Activated CD4-positive, alpha-beta memory T cell treated with anti-CD3 and anti-CD28 coated beads for 36 hours (primary cell): Measurements from ENCODE around the gene PAQR3. TPM values are rescaled to one million over a fixed set of nuclear protein-coding genes. Genes with fewer than 3 reads are reported as not detected.
"Not testable (repeated sequence)": the region's sequence is repeated elsewhere in the genome, so short reads cannot be mapped to it uniquely, and the experiment has no call there.

Experiments
- CTCF ChIA-PET: fragments of 350-600 bp; sonication (Branson Sonifier 250); formaldehyde crosslinking; loops from one replicate; lab custom pipeline; 2021; ENCODE audit warnings: antibody characterized with exemption, inconsistent platforms; lab: Charles Lee
- POLR2A ChIA-PET: fragments of 350-600 bp; sonication (Branson Sonifier 250); formaldehyde crosslinking; loops from one replicate; lab custom pipeline; 2021; ENCODE audit warnings: antibody characterized with exemption; lab: Charles Lee
- DNase-seq: peaks from one replicate; pipeline ENCODE4 v3.0.0-alpha.2; 2020
- H3K27ac Mint-ChIP-seq: one replicate; pipeline ENCODE4 v1.8.0; 2021; ENCODE audit warnings: mixed read lengths
- H3K27me3 Mint-ChIP-seq: one replicate; pipeline ENCODE4 v1.8.0; 2021; ENCODE audit warnings: mixed read lengths
- H3K36me3 Mint-ChIP-seq: one replicate; pipeline ENCODE4 v1.8.0; 2021; ENCODE audit warnings: mixed read lengths
- H3K4me1 Mint-ChIP-seq: one replicate; pipeline ENCODE4 v1.8.0; 2021; ENCODE audit warnings: low read depth, mixed read lengths
- H3K4me3 Mint-ChIP-seq: one replicate; pipeline ENCODE4 v1.8.0; 2021; ENCODE audit warnings: mild to moderate bottlenecking, mixed read lengths
- H3K9me3 Mint-ChIP-seq: one replicate; pipeline ENCODE4 v1.8.0; 2021; ENCODE audit warnings: mixed read lengths
- intact Hi-C: fragments of 100-400 bp; cut with micrococcal nuclease; formaldehyde crosslinking; loops from one replicate; pipeline ENCODE4 v1.15.1; 2023
- total RNA-seq, 2 experiments: library from RNA; stranded (reverse); gene quantifications; one replicate each; pipeline ENCODE4 v1.2.3, GENCODE V29; 2021

Gene PAQR3
- total RNA-seq, 2 experiments from 2014 or later = 6.9 to 10.2 TPM

- ChIA-PET CTCF (no interaction called here), POLR2A (no interaction called here)
- Mint-ChIP-seq H3K27ac (no peak overlapping the region), H3K4me3 (no peak overlapping the region), H3K4me1 (no peaks in the 10 kb centered on the region), H3K9me3 (no peaks in the 10 kb centered on the region), H3K27me3 (no peaks in the 10 kb centered on the region), H3K36me3 (no peaks in the 10 kb centered on the region)
- intact Hi-C loops = no loop called here
- no peak for DNase-seq
Observed at GRCh38 chr4:78880874-78881492, 58.3 kb downstream of the PAQR3 start.

GRCh38 chr4:78878031-78878430 lies 61.2 kb downstream of the PAQR3 start:
- CTCF ChIA-PET = no interaction called here
- H3K27me3 Mint-ChIP-seq = no peaks in the 10 kb centered on the region

DNA sequence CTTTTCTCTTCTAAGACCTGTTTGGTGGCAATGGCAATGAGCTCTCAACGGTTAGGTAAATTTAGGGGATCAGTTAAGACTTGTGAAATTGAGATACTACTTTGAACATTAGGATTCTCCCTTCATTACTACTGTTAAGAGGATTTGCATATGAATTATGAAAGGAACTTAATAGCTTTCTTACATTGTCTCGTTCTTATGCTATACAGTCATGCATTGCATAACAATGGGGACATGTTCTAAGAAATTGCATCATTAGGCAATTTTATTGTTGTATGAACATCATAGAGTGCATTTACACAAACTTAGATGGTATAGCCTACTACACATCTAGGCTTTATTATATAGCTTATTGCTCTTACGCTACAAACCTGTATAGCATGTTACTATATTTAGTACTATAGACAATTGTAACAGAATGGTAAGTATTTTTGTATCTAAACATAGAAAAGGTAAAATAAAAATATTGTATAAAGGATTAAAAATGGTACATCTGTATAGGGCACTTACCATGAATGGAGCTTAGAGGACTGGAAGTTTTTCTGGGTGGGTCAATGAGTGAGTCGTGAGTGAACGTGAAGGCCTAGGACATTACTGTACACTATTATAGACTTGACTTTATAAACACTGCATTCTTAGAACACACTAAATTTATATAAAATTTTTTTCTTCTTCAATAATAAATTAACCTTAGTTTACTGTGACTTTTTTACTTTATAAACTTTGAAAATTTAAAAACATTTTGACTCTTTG lies 62.5 kb downstream of the PAQR3 start:
- no peaks in the 10 kb centered on the region for H3K4me1 Mint-ChIP-seq
- no peak overlapping the region for H3K4me3 Mint-ChIP-seq
- no peak overlapping the region for H3K27ac Mint-ChIP-seq
- H3K27me3 Mint-ChIP-seq = no peaks in the 10 kb centered on the region
- ChIA-PET CTCF (interaction anchor here (0.5 kb wide), 1 partner anchor 917 kb away, joined by 3 read pairs; no protein-coding TSS in a partner anchor), POLR2A (no interaction called here)
- intact Hi-C loops = no loop called here
- H3K9me3 Mint-ChIP-seq = no peaks in the 10 kb centered on the region
- H3K36me3 Mint-ChIP-seq = peaks cover 10% of the 10 kb centered on the region
- DNase-seq = no peak

More at GRCh38 chr4:78878031-78878430, 61.2 kb downstream of the PAQR3 start:
- Mint-ChIP-seq H3K4me1 (no peaks in the 10 kb centered on the region), H3K9me3 (no peaks in the 10 kb centered on the region), H3K4me3 (no peak overlapping the region), H3K36me3 (peaks cover 2% of the 10 kb centered on the region), H3K27ac (no peak overlapping the region)
- intact Hi-C loops = no loop called here
- DNase-seq = no peak
- POLR2A ChIA-PET = no interaction called here

GRCh38 chr4:78870056-78870455 lies 69.2 kb downstream of the PAQR3 start:
- H3K9me3 Mint-ChIP-seq = no peaks in the 10 kb centered on the region
- no peak overlapping the region for H3K27ac Mint-ChIP-seq
- no peak overlapping the region for H3K4me3 Mint-ChIP-seq
- intact Hi-C loops = no loop called here
- H3K27me3 Mint-ChIP-seq = no peaks in the 10 kb centered on the region
- ChIA-PET POLR2A (no interaction called here), CTCF (no interaction called here)
- peaks cover 16% of the 10 kb centered on the region for H3K36me3 Mint-ChIP-seq
- H3K4me1 Mint-ChIP-seq = no peaks in the 10 kb centered on the region
- DNase-seq = no peak

DNA sequence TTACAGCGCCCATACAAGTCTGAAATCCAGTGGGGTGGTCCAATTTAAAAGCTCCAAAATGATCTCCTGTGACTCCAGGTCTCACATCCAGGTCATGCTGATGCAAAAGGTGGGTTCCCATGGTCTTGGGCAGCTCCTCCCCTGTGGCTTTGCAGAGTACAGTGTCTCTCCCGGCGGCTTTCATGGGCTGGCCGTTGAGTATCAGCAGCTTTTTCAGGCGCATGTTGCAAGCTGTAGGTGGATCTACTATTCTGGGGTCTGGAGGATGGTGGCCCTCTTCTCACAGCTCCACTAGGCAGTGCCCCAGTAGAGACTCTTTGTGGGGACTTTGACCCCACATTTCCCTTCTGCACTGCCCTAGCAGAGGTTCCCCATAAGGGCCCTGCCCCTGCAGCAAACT lies 70.5 kb downstream of the PAQR3 start:
- DNase-seq, H3K9me3 Mint-ChIP-seq, H3K4me3 Mint-ChIP-seq, intact Hi-C loops, H3K27me3 Mint-ChIP-seq, POLR2A ChIA-PET, H3K27ac Mint-ChIP-seq, CTCF ChIA-PET, H3K4me1 Mint-ChIP-seq: not testable (repeated sequence)
- H3K36me3 Mint-ChIP-seq = peaks cover 16% of the 10 kb centered on the region

DNA sequence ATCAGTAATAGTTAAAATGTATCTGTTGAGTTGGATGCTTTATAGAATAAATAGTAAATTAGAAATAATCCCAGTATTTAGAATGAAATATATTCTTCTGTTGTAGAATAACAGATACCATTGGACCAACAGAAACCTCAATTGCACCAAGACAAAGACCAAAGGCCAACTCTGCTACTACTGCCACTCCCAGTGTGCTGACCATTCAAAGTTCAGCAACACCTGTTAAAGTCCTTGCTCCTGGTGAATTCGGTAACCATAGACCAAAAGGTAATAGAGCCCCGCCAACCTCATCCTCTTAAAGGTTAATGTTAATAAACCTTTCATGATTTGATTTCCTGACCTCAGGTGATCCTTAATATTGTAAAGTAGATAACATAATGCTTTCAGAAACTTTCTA lies 73.8 kb downstream of the PAQR3 start:
- Mint-ChIP-seq H3K9me3 (no peaks in the 10 kb centered on the region), H3K27ac (no peak overlapping the region), H3K4me1 (no peaks in the 10 kb centered on the region), H3K36me3 (peaks cover 3% of the 10 kb centered on the region), H3K4me3 (no peak overlapping the region), H3K27me3 (no peaks in the 10 kb centered on the region)
- POLR2A ChIA-PET = no interaction called here
- CTCF ChIA-PET = interaction anchor here (0.5 kb wide), 1 partner anchor 57 kb away, joined by 3 read pairs; no protein-coding TSS in a partner anchor
- DNase-seq = no peak
- intact Hi-C loops = loop anchor here (2.0 kb wide), 1 partner anchor 807 kb away; no protein-coding TSS in a partner anchor

- DNase-seq = no peak
- H3K27me3 Mint-ChIP-seq = no peaks in the 10 kb centered on the region
- no peaks in the 10 kb centered on the region for H3K4me1 Mint-ChIP-seq
- H3K36me3 Mint-ChIP-seq = peaks cover 3% of the 10 kb centered on the region
- POLR2A ChIA-PET = no interaction called here
- H3K9me3 Mint-ChIP-seq = no peaks in the 10 kb centered on the region
- intact Hi-C loops = loop anchor here (1.0 to 5.0 kb wide), 6 partner anchors 87 to 905 kb away; partner anchors contain the start of gene BMP2K
- no peak overlapping the region for H3K27ac Mint-ChIP-seq
- CTCF ChIA-PET = interaction anchor here (0.6 to 2.8 kb wide), 14 partner anchors 10 to 1236 kb away, joined by 3 to 23 read pairs (median 4); partner anchors contain the start of gene PAQR3
- H3K4me3 Mint-ChIP-seq = no peak overlapping the region
Observed at GRCh38 chr4:78864405-78865024, 74.7 kb downstream of the PAQR3 start.

GRCh38 chr4:78863991-78864390 lies 75.2 kb downstream of the PAQR3 start:
- Mint-ChIP-seq H3K36me3 (peaks cover 3% of the 10 kb centered on the region), H3K4me3 (no peak overlapping the region), H3K27me3 (no peaks in the 10 kb centered on the region), H3K27ac (no peak overlapping the region), H3K9me3 (no peaks in the 10 kb centered on the region), H3K4me1 (no peaks in the 10 kb centered on the region)
- intact Hi-C loops = loop anchor here (1.0 to 5.0 kb wide), 6 partner anchors 87 to 905 kb away; partner anchors contain the start of gene BMP2K
- ChIA-PET CTCF (interaction anchor here (0.6 to 2.8 kb wide), 16 partner anchors 9 to 1236 kb away, joined by 3 to 23 read pairs (median 4); partner anchors contain the start of gene PAQR3), POLR2A (no interaction called here)
- DNase-seq = no peak

DNA sequence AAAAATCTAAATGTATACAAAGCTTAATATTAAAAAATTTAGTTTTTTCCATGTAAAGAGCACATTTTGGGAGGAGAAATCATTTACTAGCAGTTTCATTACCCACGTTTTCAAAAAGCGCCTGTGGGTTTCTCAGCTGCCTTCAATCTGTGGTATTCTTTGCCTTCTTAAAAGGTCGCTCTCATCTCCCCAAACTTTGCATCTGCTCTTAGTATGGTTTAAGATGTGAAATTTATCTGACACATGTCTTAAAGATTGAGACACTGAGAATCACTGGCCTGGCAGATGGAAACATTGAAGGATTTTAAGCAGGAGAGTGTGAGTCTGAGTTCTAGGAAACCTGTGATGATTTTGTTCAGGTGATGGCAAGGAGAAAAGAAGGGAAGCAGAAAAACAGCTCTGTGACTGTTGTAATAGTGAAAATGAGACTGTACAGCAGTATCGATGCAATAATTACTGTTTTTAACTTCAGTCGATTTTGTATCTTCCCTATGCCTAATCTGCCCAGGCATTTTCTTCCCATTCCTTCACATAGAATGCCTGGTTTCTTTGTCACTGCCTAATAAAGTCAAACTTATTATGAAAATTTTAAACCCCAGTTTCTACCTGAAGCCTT lies 75.9 kb downstream of the PAQR3 start:
- H3K27ac Mint-ChIP-seq = no peak overlapping the region
- H3K36me3 Mint-ChIP-seq = peaks cover 2% of the 10 kb centered on the region
- intact Hi-C loops = loop anchor here (5.0 kb wide), 2 partner anchors 86 to 271 kb away; partner anchors contain the start of gene BMP2K
- no peaks in the 10 kb centered on the region for H3K4me1 Mint-ChIP-seq
- DNase-seq = no peak
- ChIA-PET POLR2A (no interaction called here), CTCF (interaction anchor here (0.6 to 2.8 kb wide), 13 partner anchors 9 to 936 kb away, joined by 3 to 23 read pairs (median 4); partner anchors contain the start of gene PAQR3)
- no peaks in the 10 kb centered on the region for H3K9me3 Mint-ChIP-seq
- no peaks in the 10 kb centered on the region for H3K27me3 Mint-ChIP-seq
- H3K4me3 Mint-ChIP-seq = no peak overlapping the region

GRCh38 chr4:78862314-78862737 lies 76.9 kb downstream of the PAQR3 start:
- Mint-ChIP-seq H3K27ac (no peak overlapping the region), H3K9me3 (no peaks in the 10 kb centered on the region), H3K36me3 (no peaks in the 10 kb centered on the region), H3K27me3 (no peaks in the 10 kb centered on the region), H3K4me1 (no peaks in the 10 kb centered on the region), H3K4me3 (no peak overlapping the region)
- intact Hi-C loops = loop anchor here (5.0 kb wide), 2 partner anchors 85 to 270 kb away; partner anchors contain the start of gene BMP2K
- ChIA-PET CTCF (interaction anchor here (1.2 to 2.8 kb wide), 5 partner anchors 8 to 892 kb away, joined by 3 to 23 read pairs (median 7); no protein-coding TSS in a partner anchor), POLR2A (no interaction called here)
- no peak for DNase-seq
